Ascending aorta (tissue), 2 donors: Measurements from ENCODE around the gene AURKA. TPM values are rescaled to one million over a fixed set of nuclear protein-coding genes. Genes with fewer than 3 reads are reported as not detected.
A peak's percentile ranks its signal among the peaks of the same experiment; 100 is the strongest.
"Not testable (repeated sequence)": the region's sequence is repeated elsewhere in the genome, so short reads cannot be mapped to it uniquely, and the experiment has no call there.

ENCODE experiments used
- DNase-seq, 2 donors: peaks; one replicate each; pipeline ENCODE4 v3.0.0-alpha.2; 2019; ENCODE audit warnings: low spot score in 2 of 2
- H3K27ac ChIP-seq, 2 donors: fragments of 200-600 bp; sonication (generic); one replicate each; pipeline ENCODE4 v1.5.1; 2016 to 2017; ENCODE audit warnings: mild to moderate bottlenecking in 1 of 2
- H3K27me3 ChIP-seq: fragments of 200-600 bp; sonication (generic); one replicate; pipeline ENCODE4 v1.5.1; 2017
- H3K36me3 ChIP-seq, 2 donors: fragments of 200-600 bp; sonication (generic); one replicate each; pipeline ENCODE4 v1.5.1; 2016
- H3K4me1 ChIP-seq, 2 donors: fragments of 200-600 bp; sonication (generic); one replicate each; pipeline ENCODE4 v1.5.1; 2016 to 2017; ENCODE audit warnings: mild to moderate bottlenecking in 1 of 2
- H3K4me3 ChIP-seq, 2 donors: fragments of 200-600 bp; sonication (generic); one replicate each; pipeline ENCODE4 v1.5.1; 2016 to 2017; ENCODE audit warnings: mild to moderate bottlenecking in 1 of 2
- H3K9me3 ChIP-seq, 2 donors: fragments of 200-600 bp; sonication (generic); one replicate each; pipeline ENCODE4 v1.5.1; 2016
- intact Hi-C: fragments of 100-400 bp; cut with DNase I; formaldehyde crosslinking; loops from one replicate; pipeline ENCODE4 v1.15.1; 2023
- total RNA-seq: library from RNA; depleted of rRNA; stranded (reverse); fragments of >200 nt; gene quantifications from one replicate; pipeline ENCODE4 v1.1.0, GENCODE V29; 2016
- TF ChIP-seq, protein P1 (sequence below), 3 experiments: fragments of 200-600 bp in 2 of 3; fragments of 450-650 bp in 1 of 3; sonication (generic) in 2 of 3; IDR thresholded peaks; one replicate each; pipeline ENCODE4 v1.5.1; 2016 to 2019; ENCODE audit warnings: antibody characterized with exemption in 3 of 3, mild to moderate bottlenecking in 1 of 3, moderate library complexity in 1 of 3

AURKA gene
- total RNA-seq, 1 donor from 2014 or later: not detected

DNA sequence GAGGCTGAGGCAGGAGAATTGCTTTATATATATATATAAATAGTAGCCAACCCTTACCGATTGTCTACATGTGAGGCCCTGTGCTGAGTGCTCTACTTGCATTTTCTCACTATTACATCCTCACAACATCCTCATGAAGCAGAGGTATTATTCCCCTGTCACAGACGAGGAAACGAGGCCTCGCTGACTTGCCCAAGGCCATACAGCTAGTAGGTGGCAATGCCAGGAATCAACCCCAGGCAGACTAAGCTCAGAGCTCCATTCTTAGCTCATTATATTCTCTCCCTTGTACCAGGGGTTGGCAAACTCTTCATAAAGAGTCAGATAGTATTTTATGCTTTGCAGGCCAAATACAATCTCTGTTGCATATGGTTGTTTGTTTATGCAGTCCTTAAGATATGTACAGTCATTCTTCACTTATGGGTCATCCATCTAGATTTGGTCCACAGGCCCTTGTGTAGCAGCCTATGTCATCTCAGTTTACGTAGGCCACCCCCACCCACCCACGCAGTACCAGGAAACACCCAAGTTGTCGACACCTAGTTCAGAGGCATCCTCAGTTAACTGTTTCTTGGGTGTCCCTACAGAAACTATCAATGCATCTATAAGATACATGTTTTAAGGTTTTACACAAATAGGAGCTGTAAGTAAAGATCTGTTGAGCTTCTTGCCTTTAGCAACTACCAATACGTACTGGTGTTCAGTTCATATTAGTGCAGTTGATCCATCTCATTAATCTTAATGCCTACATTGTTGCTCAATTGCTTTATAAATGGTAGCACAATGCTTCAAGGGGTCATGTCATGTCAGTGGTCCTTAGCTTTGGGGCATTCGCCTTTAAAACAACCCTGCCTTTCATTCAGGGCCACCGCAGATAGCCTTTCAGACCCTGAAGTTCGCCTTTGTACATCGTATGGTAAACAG lies 23.1 kb upstream of the AURKA start:
- no peak overlapping the region for H3K27ac ChIP-seq
- H3K27me3 ChIP-seq: no peaks in the 10 kb centered on the region
- intact Hi-C loops: no loop called here
- H3K4me3 ChIP-seq: no peak overlapping the region
- H3K36me3 ChIP-seq: no peaks in the 10 kb centered on the region
- DNase-seq: no peak
- no peaks in the 10 kb centered on the region for H3K9me3 ChIP-seq
- TF ChIP-seq, protein P1, sequence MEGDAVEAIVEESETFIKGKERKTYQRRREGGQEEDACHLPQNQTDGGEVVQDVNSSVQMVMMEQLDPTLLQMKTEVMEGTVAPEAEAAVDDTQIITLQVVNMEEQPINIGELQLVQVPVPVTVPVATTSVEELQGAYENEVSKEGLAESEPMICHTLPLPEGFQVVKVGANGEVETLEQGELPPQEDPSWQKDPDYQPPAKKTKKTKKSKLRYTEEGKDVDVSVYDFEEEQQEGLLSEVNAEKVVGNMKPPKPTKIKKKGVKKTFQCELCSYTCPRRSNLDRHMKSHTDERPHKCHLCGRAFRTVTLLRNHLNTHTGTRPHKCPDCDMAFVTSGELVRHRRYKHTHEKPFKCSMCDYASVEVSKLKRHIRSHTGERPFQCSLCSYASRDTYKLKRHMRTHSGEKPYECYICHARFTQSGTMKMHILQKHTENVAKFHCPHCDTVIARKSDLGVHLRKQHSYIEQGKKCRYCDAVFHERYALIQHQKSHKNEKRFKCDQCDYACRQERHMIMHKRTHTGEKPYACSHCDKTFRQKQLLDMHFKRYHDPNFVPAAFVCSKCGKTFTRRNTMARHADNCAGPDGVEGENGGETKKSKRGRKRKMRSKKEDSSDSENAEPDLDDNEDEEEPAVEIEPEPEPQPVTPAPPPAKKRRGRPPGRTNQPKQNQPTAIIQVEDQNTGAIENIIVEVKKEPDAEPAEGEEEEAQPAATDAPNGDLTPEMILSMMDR (IDR thresholded peaks at IDR 0.05): no peak
- H3K4me1 ChIP-seq: no peaks in the 10 kb centered on the region

DNA sequence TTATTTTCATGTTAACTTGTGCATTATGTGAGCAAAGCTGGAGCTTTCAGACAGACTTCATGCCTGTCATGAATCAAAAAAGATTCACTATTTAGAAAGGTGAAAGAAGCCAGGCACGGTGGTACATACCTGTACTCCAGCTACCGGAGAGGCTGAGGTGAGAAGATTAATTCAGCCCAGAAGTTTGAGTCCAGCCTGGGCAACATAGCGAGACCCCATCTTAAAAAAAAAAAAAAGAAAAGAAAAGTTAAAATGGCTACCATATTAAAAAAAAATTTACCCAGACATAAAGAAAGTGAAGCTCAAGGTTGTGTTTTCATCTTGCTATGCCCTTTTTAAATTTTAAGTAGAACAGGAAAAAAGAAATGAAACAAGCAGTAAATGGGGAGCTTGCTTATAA lies 20.9 kb upstream of the AURKA start:
- H3K4me3 ChIP-seq: peak overlapping the region; percentile 27 to 31
- H3K9me3 ChIP-seq: no peaks in the 10 kb centered on the region
- DNase-seq: no peak
- peaks cover 0 to 11% of the 10 kb centered on the region in 2 donors for H3K36me3 ChIP-seq
- TF ChIP-seq, protein P1 (IDR thresholded peaks at IDR 0.05): no peak
- no peaks in the 10 kb centered on the region for H3K4me1 ChIP-seq
- H3K27ac ChIP-seq: no peak overlapping the region
- intact Hi-C loops: no loop called here
- no peaks in the 10 kb centered on the region for H3K27me3 ChIP-seq

DNA sequence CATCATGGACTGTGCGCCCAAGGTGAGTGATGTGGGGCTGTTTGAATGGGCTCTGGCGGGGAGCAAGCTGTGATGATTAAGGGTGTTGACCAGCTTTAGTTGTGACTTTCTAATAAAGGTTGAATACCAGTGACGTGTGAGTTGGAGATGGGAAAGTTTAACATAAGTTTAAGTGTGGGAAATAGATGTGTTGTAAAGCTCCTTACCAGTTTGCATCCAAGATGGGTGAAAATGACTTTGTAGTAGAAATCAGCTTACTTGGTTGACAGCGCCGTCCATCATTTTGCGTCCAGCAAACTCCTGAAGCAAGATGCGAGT lies 20.4 kb upstream of the AURKA start:
- H3K4me1 ChIP-seq: no peaks in the 10 kb centered on the region
- peak overlapping the region; percentile 2 to 24 for H3K27ac ChIP-seq
- TF ChIP-seq, protein P1 (IDR thresholded peaks at IDR 0.05): no peak
- no peak for DNase-seq
- intact Hi-C loops: no loop called here
- peaks cover 3 to 16% of the 10 kb centered on the region in 2 donors for H3K36me3 ChIP-seq
- H3K9me3 ChIP-seq: no peaks in the 10 kb centered on the region
- peak overlapping the region; percentile 27 to 31 for H3K4me3 ChIP-seq
- H3K27me3 ChIP-seq: no peaks in the 10 kb centered on the region

DNA sequence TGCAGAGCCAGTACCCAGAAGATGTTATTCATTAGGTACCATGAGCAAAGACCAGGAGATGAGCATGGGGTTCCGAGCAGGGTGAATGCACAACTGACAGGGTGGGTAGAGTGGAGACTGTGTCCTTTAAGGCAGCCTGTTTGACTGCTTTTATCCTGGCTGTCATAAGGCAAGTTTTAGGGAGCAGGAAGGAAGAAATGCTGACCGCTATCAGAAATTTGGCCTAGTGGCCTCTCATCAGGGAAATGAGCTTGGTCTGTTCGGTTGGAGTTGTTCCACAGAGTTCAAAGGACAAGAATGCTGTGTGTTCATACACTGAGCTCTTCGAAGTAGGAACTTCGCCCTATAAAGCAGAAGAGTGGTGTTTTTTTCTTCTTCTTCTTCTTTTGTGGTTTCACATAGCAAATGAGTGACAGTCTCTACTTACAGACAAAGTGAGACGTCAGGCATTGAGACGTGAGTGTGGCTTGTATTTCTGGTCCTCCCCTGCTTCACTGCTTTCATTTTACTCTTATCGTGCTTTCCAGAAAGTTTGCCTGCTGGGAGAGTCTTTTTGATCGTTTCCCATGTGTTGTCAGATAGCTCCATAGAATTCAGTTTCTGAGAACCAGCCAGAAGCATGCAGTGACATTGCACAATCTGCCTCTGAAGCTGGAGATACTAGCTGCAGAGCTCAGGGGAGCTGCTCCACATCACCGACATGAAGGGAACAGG lies 19.9 kb upstream of the AURKA start, which contains the start of gene CASS4:
CASS4 (plus strand) TSS at position 502 of the 714 bp plus-strand sequence; CDS start at position 701, 199 bp downstream.
- Histone ChIP-seq H3K27me3 (no peaks in the 10 kb centered on the region), H3K4me1 (no peaks in the 10 kb centered on the region), H3K9me3 (no peaks in the 10 kb centered on the region), H3K4me3 (peak within 1 kb of the TSS; percentile 27 to 31), H3K36me3 (peaks cover 8 to 22% of the 10 kb centered on the region in 2 donors), H3K27ac (peak within 1 kb of the TSS; percentile 2 to 30)
- intact Hi-C loops: no loop called here
- no peak for DNase-seq
- TF ChIP-seq, protein P1 (IDR thresholded peaks at IDR 0.05): no peak

DNA sequence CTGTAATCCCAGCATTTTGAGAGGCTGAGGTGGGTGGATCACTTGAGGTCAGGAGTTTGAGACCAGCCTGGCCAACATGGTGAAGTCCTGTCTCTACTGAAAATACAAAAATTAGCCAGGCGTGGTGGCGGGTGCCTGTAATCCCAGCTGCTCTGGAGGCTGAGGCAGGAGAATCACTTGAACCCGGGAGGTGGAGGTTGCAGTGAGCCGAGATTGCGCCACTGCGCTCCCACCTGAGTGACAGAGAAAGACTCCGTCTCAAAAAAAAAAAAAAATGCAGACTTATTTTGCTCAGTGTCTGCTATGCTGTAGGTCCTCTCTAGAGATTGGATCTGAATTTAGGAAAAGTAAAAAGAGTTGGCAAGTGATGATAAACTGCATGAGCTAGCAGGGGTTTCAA lies 19.3 kb upstream of the AURKA start:
- H3K36me3 ChIP-seq: peaks cover 14 to 28% of the 10 kb centered on the region in 2 donors
- intact Hi-C loops, H3K9me3 ChIP-seq, H3K27me3 ChIP-seq, DNase-seq, H3K4me3 ChIP-seq, H3K4me1 ChIP-seq: not testable (repeated sequence)
- peak overlapping the region in 1 of 2 donors; percentile 30 for H3K27ac ChIP-seq

DNA sequence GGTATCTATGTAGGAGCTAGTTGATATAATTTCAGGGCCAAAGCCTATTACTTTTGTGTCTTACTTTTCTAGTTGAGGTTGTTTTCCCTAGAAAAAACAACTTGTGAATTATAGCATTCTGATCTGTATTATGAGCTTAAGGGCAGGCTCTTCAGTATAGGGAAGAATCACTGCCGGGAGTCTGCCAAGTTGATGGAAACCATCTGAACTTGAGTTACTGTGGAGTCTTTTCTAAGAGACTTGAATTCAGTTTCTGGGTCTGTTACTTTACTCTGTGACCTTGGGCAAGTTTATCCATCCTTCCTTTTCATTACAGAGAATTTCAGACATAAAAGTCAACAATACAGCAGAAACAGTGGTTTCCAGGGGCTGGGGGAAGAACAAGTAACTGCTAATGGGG lies 17.9 kb upstream of the AURKA start:
- DNase-seq: no peak

More for the DNA sequence above, 17.9 kb upstream of the AURKA start:
- no peaks in the 10 kb centered on the region for H3K9me3 ChIP-seq
- intact Hi-C loops: no loop called here
- H3K27me3 ChIP-seq: no peaks in the 10 kb centered on the region
- H3K27ac ChIP-seq: no peak overlapping the region
- TF ChIP-seq, protein P1 (IDR thresholded peaks at IDR 0.05): no peak
- H3K4me1 ChIP-seq: no peaks in the 10 kb centered on the region
- H3K36me3 ChIP-seq: peaks cover 23 to 41% of the 10 kb centered on the region in 2 donors
- no peak overlapping the region for H3K4me3 ChIP-seq
